PC-9 (cell line): ENCODE data around the gene RAB30.

Experiments used
- CTCF ChIP-seq: fragments of 200-600 bp; sonication (generic); conservative IDR thresholded peaks from 2 replicates; pipeline ENCODE4 v1.6.1; 2017; ENCODE audit warnings: mixed run types, antibody characterized with exemption, mild to moderate bottlenecking, moderate library complexity
- EZH2 ChIP-seq: fragments of 200-600 bp; sonication (generic); IDR thresholded peaks from 2 replicates; pipeline ENCODE4 v1.8.0; 2017; ENCODE audit warnings: antibody characterized with exemption, low read depth

- TF ChIP-seq CTCF (no peak), EZH2 (no peak)
These were observed 10.7 kb downstream of the RAB30 start for GRCh38 chr11:83060965-83061364.
